Occipital lobe (tissue), 2 donors: ENCODE measurements around the gene YY1. TPM values are rescaled to one million over a fixed set of nuclear protein-coding genes. Genes with fewer than 3 reads are reported as not detected.
"Not testable (repeated sequence)": the region's sequence is repeated elsewhere in the genome, so short reads cannot be mapped to it uniquely, and the experiment has no call there.

ENCODE experiments used
- DNase-seq: peaks from one replicate; lab custom pipeline; 2025; lab: John Stamatoyannopoulos, UW
- total RNA-seq: library from RNA; depleted of rRNA; stranded (reverse); fragments of >200 nt; gene quantifications from one replicate; pipeline ENCODE4 v1.2.3, GENCODE V29; 2014

YY1 gene
- total RNA-seq, 1 donor from 2014 or later: 60.2 TPM

DNA sequence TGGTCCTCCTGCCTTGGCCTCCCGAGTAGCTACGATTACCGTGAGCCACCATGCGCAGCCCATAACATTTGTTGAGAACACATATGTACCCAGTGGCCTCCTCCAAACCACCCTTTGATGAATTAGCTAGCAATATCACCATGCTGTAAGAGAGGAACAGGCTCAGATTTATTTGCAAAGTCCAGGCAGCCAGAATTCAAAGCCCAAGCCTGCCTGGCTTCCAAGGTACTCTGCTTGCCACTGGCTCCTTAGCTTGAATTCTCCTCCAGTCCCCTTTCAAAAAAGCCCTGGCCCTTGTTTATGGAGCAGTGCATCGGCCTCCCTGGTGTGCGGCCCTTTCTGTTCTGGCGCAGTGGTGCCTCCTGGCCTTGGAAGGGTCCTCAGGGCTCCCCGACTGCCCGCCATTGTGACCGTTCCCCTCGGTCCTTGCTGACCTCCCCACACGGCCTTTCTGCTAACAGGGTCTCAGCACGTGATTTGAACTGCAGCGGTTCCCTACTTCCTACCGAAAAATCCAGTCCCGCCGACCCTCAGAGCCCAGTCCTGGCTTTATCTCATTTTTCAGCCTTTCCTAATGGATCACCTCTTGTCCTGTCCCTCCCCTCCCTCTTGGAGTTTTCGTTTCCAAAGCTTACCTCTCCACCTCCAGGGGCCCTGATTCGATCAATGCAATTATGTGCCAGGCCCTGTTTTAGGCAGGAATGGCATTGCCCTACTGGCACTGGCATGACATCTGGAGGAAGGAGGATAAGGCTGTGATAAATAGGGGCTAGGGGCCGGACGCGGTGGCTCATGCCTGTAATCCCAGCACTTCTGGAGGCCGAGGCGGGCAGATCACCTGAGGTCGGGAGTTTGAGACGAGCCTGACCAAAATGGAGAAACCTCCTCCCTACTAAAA lies 45.3 kb downstream of the YY1 start:
- no peak for DNase-seq

DNA sequence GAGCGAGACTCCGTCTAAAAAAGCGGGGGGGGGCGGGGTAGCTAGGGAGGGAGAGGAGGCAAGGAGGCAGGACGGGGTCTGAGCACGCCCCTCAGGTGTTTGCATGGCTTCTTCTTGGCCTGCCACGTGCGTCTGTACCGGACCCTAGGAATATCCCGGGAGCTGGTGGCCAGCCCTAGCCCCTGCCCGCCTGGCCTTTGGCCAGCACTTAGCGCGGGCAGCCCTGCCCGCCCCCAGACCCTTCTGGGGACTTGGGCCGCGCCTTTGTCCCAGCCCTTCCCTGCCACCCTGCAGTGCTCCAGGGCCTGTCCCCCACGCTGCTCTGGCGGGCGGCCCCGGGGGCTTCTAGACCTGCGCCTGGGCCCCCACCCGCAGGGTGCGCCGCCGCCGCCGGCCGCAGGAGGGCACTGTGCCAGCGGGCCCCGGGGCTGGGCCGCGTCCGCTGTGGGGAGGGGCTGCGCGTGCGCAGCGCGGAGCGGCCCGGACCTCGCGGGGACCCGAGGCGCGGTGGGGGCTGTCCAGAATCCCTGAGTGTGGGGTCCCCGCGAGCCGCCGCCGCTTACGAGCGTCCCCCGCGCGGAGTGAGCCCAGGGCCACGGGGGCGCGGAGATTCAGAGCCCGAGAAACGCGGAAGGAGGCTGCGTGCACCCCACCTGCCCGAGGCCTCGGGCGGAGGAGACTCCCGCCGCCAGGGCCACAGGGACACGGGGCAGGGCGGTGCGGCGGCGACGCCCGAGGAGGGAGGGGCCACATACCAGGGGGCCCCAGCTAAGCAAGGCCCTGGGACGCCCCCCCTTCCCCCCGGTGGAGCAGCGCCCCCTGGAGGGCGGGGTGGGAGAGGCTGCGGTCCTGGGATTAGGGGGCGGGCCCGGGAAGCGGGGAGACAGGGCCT lies 46.3 kb downstream of the YY1 start:
- no peak for DNase-seq

- DNase-seq: no peak
These were observed 47.0 kb downstream of the YY1 start for GRCh38 chr14:100285913-100286400.

GRCh38 chr14:100286484-100287191 lies 47.7 kb downstream of the YY1 start:
- DNase-seq: no peak

GRCh38 chr14:100287202-100287997 lies 48.5 kb downstream of the YY1 start:
- DNase-seq: no peak

DNA sequence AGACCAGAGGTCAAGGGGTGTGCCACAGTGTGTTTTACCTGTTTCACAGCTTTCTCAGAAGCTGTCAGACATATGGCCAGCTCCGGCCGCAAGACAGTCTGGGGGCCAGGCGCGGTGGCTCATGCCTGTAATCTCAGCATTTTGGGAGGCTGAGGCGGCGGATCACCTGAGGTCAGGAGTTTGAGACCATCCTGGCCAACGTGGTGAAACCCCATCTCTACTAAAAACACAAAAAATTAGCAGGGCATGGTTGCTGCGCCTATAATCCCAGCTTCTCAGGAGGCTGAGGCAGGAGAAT lies 49.0 kb downstream of the YY1 start:
- DNase-seq: not testable (repeated sequence)

DNA sequence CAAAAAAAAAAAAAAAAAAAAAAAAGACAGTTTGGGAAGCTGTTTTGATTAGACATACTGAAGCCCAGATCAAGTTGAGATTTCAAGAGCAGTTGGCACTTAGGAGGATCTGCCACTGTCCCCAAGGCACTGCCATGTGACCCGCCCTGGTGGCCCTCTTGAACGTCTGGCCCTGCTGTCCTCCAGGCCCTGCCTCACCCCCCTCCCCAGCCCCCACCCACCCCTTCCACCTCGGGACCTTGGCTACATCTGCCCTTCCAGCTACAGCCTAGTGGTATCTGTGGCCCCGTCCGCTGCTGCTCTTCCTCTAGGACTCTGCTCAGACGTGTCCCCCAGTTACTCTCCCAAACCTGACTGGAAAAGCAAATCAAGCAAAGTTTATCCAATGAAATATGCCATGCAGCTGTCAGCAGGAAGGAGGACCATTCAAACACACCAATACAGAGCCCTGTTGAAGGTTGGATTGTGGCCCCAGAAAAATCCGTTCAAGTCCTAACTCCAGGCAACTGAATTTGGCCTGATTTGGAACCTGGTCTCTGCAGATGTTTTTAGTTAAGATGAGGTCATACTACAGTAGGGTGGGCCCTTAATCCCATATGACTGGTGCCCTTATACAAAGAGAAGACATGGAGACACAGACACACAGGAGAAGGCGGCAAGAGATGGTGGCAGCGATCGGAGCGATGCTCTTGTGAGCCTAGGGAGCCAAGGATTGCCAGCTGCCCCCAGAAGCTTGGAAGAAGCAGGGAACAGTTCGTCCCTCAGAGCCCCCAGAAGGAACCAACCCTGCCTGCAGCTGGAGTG lies 49.6 kb downstream of the YY1 start:
- no peak for DNase-seq

DNA sequence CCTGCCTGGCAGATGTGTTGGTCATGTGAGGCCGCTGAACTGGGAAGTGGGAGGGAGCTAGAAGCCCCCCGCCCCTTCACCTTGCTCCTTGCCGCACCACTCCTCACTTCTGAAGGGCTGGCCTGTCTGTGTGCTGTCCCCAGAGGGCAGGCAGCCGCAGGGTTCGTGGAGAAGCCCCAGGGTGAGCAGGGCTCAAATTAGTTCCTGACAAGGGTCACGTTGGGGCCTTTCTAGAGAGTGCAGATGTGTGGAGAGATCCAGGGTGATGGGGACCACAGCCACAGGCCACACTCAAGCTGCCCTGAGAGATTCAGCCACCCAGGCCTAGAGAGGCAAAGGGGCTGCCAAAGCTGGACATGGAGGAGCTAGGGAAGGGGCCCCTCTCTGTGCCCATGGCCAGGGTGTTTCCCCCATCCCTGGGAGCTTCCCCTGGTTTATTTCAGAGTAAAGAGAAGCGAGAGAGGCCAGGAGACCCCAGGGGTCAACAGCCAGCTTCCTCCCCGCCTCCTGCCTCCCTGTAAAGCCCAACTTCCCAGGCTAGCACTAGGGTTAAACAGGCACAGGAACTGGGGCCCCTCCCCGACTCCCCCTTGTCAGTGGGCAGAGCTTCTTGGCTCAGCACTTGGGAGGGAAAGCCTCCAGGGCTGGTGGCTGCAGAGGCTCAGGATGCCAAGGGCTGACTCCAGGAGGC lies 51.1 kb downstream of the YY1 start:
- DNase-seq: no peak

- no peak for DNase-seq
These were observed 51.8 kb downstream of the YY1 start for GRCh38 chr14:100290607-100291304.

DNA sequence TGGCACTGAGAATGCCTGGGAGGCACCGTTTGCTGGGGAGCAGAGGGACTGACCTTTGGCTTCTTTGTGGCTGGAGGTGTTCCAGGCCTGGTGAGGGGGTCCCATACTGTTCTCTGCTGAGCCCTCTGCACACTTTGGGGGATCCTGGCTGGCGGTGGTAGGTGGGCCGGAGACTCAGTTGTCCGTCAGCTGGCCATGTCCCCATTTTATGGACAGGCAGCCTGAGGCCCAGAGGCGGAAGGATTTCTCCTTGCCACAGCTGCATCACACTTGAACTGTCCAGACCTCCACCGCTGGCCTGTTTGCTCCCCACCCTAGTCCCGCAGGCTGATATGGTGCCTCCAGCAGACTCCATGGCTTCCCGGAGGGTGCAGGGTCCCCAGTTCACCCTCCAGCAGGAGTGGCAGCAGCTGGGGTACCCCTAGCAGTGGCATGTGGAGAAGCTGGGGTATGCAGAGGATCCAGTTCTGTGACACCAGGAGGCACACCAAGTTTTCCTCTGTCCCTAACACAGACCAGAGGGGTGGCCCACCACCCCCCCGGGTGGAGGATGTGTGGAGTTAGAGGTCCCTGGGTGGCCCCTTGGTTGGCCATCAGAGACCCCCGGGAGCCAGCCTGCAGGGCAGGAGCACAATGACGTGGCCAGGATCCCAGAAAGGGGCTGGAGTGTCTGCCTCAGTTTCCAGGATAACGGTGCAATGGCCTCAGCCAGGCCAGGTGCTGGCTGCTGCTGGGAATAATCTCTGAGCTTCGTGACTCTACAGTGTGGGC lies 52.5 kb downstream of the YY1 start:
- DNase-seq: no peak

GRCh38 chr14:100292301-100292775 lies 53.4 kb downstream of the YY1 start:
- DNase-seq: no peak

- no peak for DNase-seq
These were observed 54.0 kb downstream of the YY1 start for GRCh38 chr14:100292776-100293461.

DNA sequence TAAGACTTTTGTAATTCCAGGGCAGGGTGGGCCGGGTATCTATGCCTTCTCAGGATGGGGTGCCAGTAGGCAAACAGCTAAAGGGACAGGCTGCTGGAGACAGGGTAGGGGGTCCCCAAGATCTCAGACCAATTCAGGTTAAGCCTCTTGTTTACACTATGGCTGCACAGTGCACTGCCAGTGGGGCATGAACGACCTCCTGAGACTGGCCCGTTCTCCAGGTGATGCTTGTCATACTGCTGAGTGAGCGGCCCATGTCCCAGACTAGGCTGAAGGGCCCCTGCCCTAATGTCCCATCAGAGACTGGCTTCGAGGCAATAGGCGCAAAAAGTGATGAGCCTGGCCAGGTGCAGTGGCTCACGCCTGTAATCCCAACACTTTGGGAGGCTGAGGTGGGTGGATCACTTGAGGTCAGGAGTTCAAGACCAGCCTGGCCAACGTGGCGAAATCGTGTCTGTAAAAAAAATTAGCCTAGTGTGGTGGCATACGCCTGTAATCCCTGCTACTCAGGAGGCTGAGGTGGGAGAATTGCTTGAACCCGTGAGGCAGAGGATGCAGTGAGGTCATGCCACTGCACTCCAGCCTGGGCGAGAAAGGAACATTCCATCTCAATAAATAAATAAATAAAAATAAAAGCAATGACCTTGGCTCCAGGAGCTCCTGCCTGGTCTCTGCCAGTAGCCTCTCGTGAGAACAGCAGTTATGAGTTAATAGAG lies 54.7 kb downstream of the YY1 start:
- DNase-seq: no peak

- no peak for DNase-seq
These were observed 55.4 kb downstream of the YY1 start for GRCh38 chr14:100294213-100294962.

DNA sequence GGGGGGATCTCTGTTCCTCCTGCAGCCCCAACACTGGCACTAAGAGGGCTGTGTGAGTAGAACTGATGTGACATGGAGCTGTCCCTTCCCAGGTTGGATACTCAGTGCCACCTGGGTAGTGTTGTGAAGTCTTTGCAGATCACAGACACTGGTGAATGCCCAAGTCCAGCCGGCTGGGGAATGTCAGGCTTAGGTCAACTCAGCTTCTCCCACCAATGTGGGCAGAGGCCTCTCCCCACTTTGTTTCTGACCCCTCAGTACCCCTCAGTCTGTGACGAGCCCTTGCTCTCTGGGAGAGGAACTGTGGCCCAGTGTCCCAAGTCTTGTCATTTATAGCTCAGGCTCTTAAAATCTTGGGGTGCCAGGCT lies 56.0 kb downstream of the YY1 start:
- DNase-seq: no peak
